Heart left ventricle (tissue), 13 donors: ENCODE measurements around the gene RNF32.

Experiments
- CTCF ChIP-seq, 12 donors: fragments of 200-600 bp; sonication (generic) in 4 of 12; IDR thresholded peaks; one replicate each; pipeline versions ENCODE4 v1.5.0 to v1.8.0; 2018 to 2022; ENCODE audit warnings: antibody characterized with exemption in 12 of 12, mild to moderate bottlenecking in 5 of 12
- POLR2A ChIP-seq, 2 donors: fragments of 450-650 bp; IDR thresholded peaks; one replicate each; pipeline ENCODE4 v1.6.1; 2017; ENCODE audit warnings: antibody characterized with exemption in 2 of 2, mild to moderate bottlenecking in 2 of 2, moderate library complexity in 2 of 2
- donor health status: ischemic (EF 13 %, LVEDD 7.1; RV severe dilation, severe dysfunction).
- donor health status: DM: no; HTN: yes; CAD: no.
- donor health status: DM: no; HTN: no; CAD: no.
- donor health status: ischemic (EF 25% LVEDD 6.9; RV normal size, moderate dysfunction).
- donor health status: ischemic (EF 25% LVEDD 5.7; RV mildly dilated, moderate dysfunction).
- donor health status: ischemic (EF 35%, LVEDD 5.7; RV mildly dilated, moderate dysfunction).
- donor health status: nonischemic (EF 11% LVEDD 7.7; RV severe dilation, severe dysfunction).
- donor health status: DM: yes; HTN: yes; CAD: no.
- donor health status: PGD.
- donor health status: ischemic (EF 29% LVEDD 5.4; RV normal size, mild dysfunction).
- donor health status: nonischemic (EF 23%, LVEDD 6.1; RV moderate dilation, normal function).

- no peak for TF ChIP-seq CTCF (IDR thresholded peaks at IDR 0.05)
- no peak for TF ChIP-seq POLR2A (IDR thresholded peaks at IDR 0.05)
These were observed 21.7 kb upstream of the RNF32 start for GRCh38 chr7:156618780-156619367.
